ENCODE measurements around the gene CLDND1. TPM values are rescaled to one million over a fixed set of nuclear protein-coding genes. Genes with fewer than 3 reads are reported as not detected.
A peak's percentile ranks its signal among the peaks of the same experiment; 100 is the strongest.

The CLDND1 gene
- total RNA-seq, 2 experiments from 2014 or later, result 153 to 171 TPM

GRCh38 chr3:98551236-98551635 is 28.5 kb upstream of the CLDND1 start:
- no peak overlapping the region for H3K27ac Mint-ChIP-seq
- ATAC-seq, result no peak
- no peaks in the 10 kb centered on the region for H3K27me3 Mint-ChIP-seq
- CTCF ChIA-PET, result interaction anchor here (1.1 to 1.7 kb wide), 2 partner anchors 9 to 11 kb away, joined by 4 to 8 read pairs; no protein-coding TSS in a partner anchor
- peaks cover 9% of the 10 kb centered on the region for H3K36me3 Mint-ChIP-seq (ENCODE audit: low read depth)
- intact Hi-C loops (cut with DNase I, micrococcal nuclease), result no loop called here
- no peak for DNase-seq
- no peaks in the 10 kb centered on the region for H3K9me3 Mint-ChIP-seq (ENCODE audit: low read depth)
- peaks cover 60% of the 10 kb centered on the region for H3K4me1 Mint-ChIP-seq
- no peak overlapping the region for H3K4me3 Mint-ChIP-seq
- POLR2A ChIA-PET, result interaction anchor here (0.6 kb wide), 1 partner anchor 11 kb away, joined by 5 read pairs; no protein-coding TSS in a partner anchor

GRCh38 chr3:98550833-98551232 is 28.1 kb upstream of the CLDND1 start:
- no peak for DNase-seq
- no peak for ATAC-seq
- POLR2A ChIA-PET, result interaction anchor here (0.6 kb wide), 1 partner anchor 11 kb away, joined by 5 read pairs; no protein-coding TSS in a partner anchor
- H3K27ac Mint-ChIP-seq, result no peak overlapping the region
- H3K36me3 Mint-ChIP-seq (ENCODE audit: low read depth), result peaks cover 10% of the 10 kb centered on the region
- H3K27me3 Mint-ChIP-seq, result no peaks in the 10 kb centered on the region
- intact Hi-C loops (cut with DNase I, micrococcal nuclease), result no loop called here
- H3K4me3 Mint-ChIP-seq, result no peak overlapping the region
- H3K4me1 Mint-ChIP-seq, result peaks cover 59% of the 10 kb centered on the region
- no peaks in the 10 kb centered on the region for H3K9me3 Mint-ChIP-seq (ENCODE audit: low read depth)
- CTCF ChIA-PET, result interaction anchor here (0.8 to 1.7 kb wide), 3 partner anchors 8 to 14 kb away, joined by 3 to 8 read pairs (median 4); no protein-coding TSS in a partner anchor

- POLR2A ChIA-PET, result no interaction called here
- no peak for DNase-seq
- intact Hi-C loops (cut with DNase I, micrococcal nuclease), result no loop called here
- H3K9me3 Mint-ChIP-seq (ENCODE audit: low read depth), result no peaks in the 10 kb centered on the region
- ATAC-seq, result no peak
- H3K36me3 Mint-ChIP-seq (ENCODE audit: low read depth), result peaks cover 3% of the 10 kb centered on the region
- no peak overlapping the region for H3K4me3 Mint-ChIP-seq
- CTCF ChIA-PET, result interaction anchor here (1.3 kb wide), 1 partner anchor 13 kb away, joined by 3 read pairs; no protein-coding TSS in a partner anchor
- peaks cover 43% of the 10 kb centered on the region for H3K4me1 Mint-ChIP-seq
- no peak overlapping the region for H3K27ac Mint-ChIP-seq
- H3K27me3 Mint-ChIP-seq, result no peaks in the 10 kb centered on the region
These were observed 25.8 kb upstream of the CLDND1 start for GRCh38 chr3:98548544-98548943.

- ATAC-seq (peak; percentile 94), DNase-seq (no peak)
- H3K9me3 Mint-ChIP-seq (ENCODE audit: low read depth), result no peaks in the 10 kb centered on the region
- ChIA-PET CTCF (interaction anchor here (0.7 to 2.6 kb wide), 6 partner anchors 9 to 23 kb away, joined by 3 to 12 read pairs (median 4); partner anchors contain the start of gene CLDND1), POLR2A (interaction anchor here (0.8 kb wide), 1 partner anchor 10 kb away, joined by 7 read pairs; no protein-coding TSS in a partner anchor)
- H3K36me3 Mint-ChIP-seq (ENCODE audit: low read depth), result peaks cover 5% of the 10 kb centered on the region
- H3K4me1 Mint-ChIP-seq, result peaks cover 41% of the 10 kb centered on the region
- peak overlapping the region; percentile 41 for H3K4me3 Mint-ChIP-seq
- H3K27ac Mint-ChIP-seq, result peak overlapping the region; percentile 87
- no peaks in the 10 kb centered on the region for H3K27me3 Mint-ChIP-seq
- intact Hi-C loops (cut with DNase I, micrococcal nuclease), result loop anchor here (1.0 kb wide), 2 partner anchors 8 to 10 kb away; no protein-coding TSS in a partner anchor
These were observed 23.2 kb upstream of the CLDND1 start for GRCh38 chr3:98545940-98546339.

GRCh38 chr3:98542623-98543022 is 19.9 kb upstream of the CLDND1 start:
- CTCF ChIA-PET, result interaction anchor here (1.4 kb wide), 1 partner anchor 9 kb away, joined by 4 read pairs; no protein-coding TSS in a partner anchor
- no peak for DNase-seq
- H3K4me1 Mint-ChIP-seq, result peaks cover 49% of the 10 kb centered on the region

GRCh38 chr3:98541695-98542094 is 19.0 kb upstream of the CLDND1 start:
- Mint-ChIP-seq H3K4me1 (peaks cover 55% of the 10 kb centered on the region), H3K4me3 (no peak overlapping the region), H3K9me3 (ENCODE audit: low read depth) (no peaks in the 10 kb centered on the region), H3K27ac (no peak overlapping the region), H3K36me3 (ENCODE audit: low read depth) (peaks cover 3% of the 10 kb centered on the region), H3K27me3 (no peaks in the 10 kb centered on the region)
- ChIA-PET CTCF (no interaction called here), POLR2A (no interaction called here)
- DNase-seq (no peak), ATAC-seq (no peak)
- intact Hi-C loops (cut with DNase I, micrococcal nuclease), result no loop called here

More at GRCh38 chr3:98542623-98543022, 19.9 kb upstream of the CLDND1 start:
- POLR2A ChIA-PET, result no interaction called here
- no peaks in the 10 kb centered on the region for H3K9me3 Mint-ChIP-seq (ENCODE audit: low read depth)
- H3K27me3 Mint-ChIP-seq, result no peaks in the 10 kb centered on the region
- H3K4me3 Mint-ChIP-seq, result no peak overlapping the region
- intact Hi-C loops (cut with DNase I, micrococcal nuclease), result no loop called here
- no peak for ATAC-seq
- H3K27ac Mint-ChIP-seq, result no peak overlapping the region
- H3K36me3 Mint-ChIP-seq (ENCODE audit: low read depth), result peaks cover 3% of the 10 kb centered on the region

GRCh38 chr3:98540346-98540745 is 17.6 kb upstream of the CLDND1 start:
- no peak for DNase-seq
- CTCF ChIA-PET, result interaction anchor here (1.4 to 1.9 kb wide), 2 partner anchors 10 to 16 kb away, joined by 4 to 8 read pairs; no protein-coding TSS in a partner anchor
- peak; percentile 47 for ATAC-seq
- Mint-ChIP-seq H3K27me3 (no peaks in the 10 kb centered on the region), H3K4me3 (no peak overlapping the region), H3K9me3 (ENCODE audit: low read depth) (no peaks in the 10 kb centered on the region), H3K4me1 (peaks cover 53% of the 10 kb centered on the region), H3K36me3 (ENCODE audit: low read depth) (peaks cover 2% of the 10 kb centered on the region), H3K27ac (peak overlapping the region; percentile 5)
- POLR2A ChIA-PET, result no interaction called here
- intact Hi-C loops (cut with DNase I, micrococcal nuclease), result loop anchor here (1.0 kb wide), 1 partner anchor 16 kb away; no protein-coding TSS in a partner anchor

- POLR2A ChIA-PET, result interaction anchor here (0.6 to 1.7 kb wide), 9 partner anchors 9 to 721 kb away, joined by 3 to 45 read pairs (median 4); partner anchors contain the start of genes CLDND1 and CPOX
- H3K4me3 Mint-ChIP-seq, result peak overlapping the region; percentile 54
- H3K9me3 Mint-ChIP-seq (ENCODE audit: low read depth), result no peaks in the 10 kb centered on the region
- intact Hi-C loops (cut with DNase I, micrococcal nuclease), result loop anchor here (1.0 kb wide), 3 partner anchors 13 to 29 kb away; no protein-coding TSS in a partner anchor
- H3K27me3 Mint-ChIP-seq, result no peaks in the 10 kb centered on the region
- no peak for DNase-seq
- peaks cover 47% of the 10 kb centered on the region for H3K4me1 Mint-ChIP-seq
- peak; percentile 87 for ATAC-seq
- CTCF ChIA-PET, result interaction anchor here (0.8 to 4.6 kb wide), 10 partner anchors 9 to 36 kb away, joined by 3 to 25 read pairs (median 7); partner anchors contain the start of gene CLDND1
- peak overlapping the region; percentile 69 for H3K27ac Mint-ChIP-seq
- H3K36me3 Mint-ChIP-seq (ENCODE audit: low read depth), result peaks cover 7% of the 10 kb centered on the region
These were observed 13.8 kb upstream of the CLDND1 start for GRCh38 chr3:98536456-98537017.

- POLR2A ChIA-PET, result no interaction called here
- peaks cover 15% of the 10 kb centered on the region for H3K36me3 Mint-ChIP-seq (ENCODE audit: low read depth)
- H3K4me1 Mint-ChIP-seq, result peaks cover 44% of the 10 kb centered on the region
- no peaks in the 10 kb centered on the region for H3K9me3 Mint-ChIP-seq (ENCODE audit: low read depth)
- H3K4me3 Mint-ChIP-seq, result peak overlapping the region; percentile 44
- H3K27me3 Mint-ChIP-seq, result no peaks in the 10 kb centered on the region
- H3K27ac Mint-ChIP-seq, result no peak overlapping the region
- CTCF ChIA-PET, result interaction anchor here (1.3 to 4.6 kb wide), 3 partner anchors 24 to 56 kb away, joined by 3 to 25 read pairs (median 8); no protein-coding TSS in a partner anchor
- ATAC-seq (no peak), DNase-seq (no peak)
- intact Hi-C loops (cut with DNase I, micrococcal nuclease), result no loop called here
These were observed 12.0 kb upstream of the CLDND1 start for GRCh38 chr3:98534734-98535133.

- ChIA-PET POLR2A (no interaction called here), CTCF (interaction anchor here (2.9 to 4.6 kb wide), 2 partner anchors 24 to 32 kb away, joined by 8 to 25 read pairs; no protein-coding TSS in a partner anchor)
- intact Hi-C loops (cut with DNase I, micrococcal nuclease), result no loop called here
- ATAC-seq (no peak), DNase-seq (no peak)
- no peaks in the 10 kb centered on the region for H3K27me3 Mint-ChIP-seq
- peaks cover 43% of the 10 kb centered on the region for H3K4me1 Mint-ChIP-seq
- H3K36me3 Mint-ChIP-seq (ENCODE audit: low read depth), result peaks cover 15% of the 10 kb centered on the region
- H3K4me3 Mint-ChIP-seq, result peak overlapping the region; percentile 26
- no peak overlapping the region for H3K27ac Mint-ChIP-seq
- no peaks in the 10 kb centered on the region for H3K9me3 Mint-ChIP-seq (ENCODE audit: low read depth)
These were observed 11.5 kb upstream of the CLDND1 start for GRCh38 chr3:98534168-98534567.

- DNase-seq (no peak), ATAC-seq (no peak)
- Mint-ChIP-seq H3K27me3 (peaks cover 3% of the 10 kb centered on the region), H3K4me1 (peaks cover 39% of the 10 kb centered on the region), H3K27ac (no peak overlapping the region), H3K9me3 (ENCODE audit: low read depth) (no peaks in the 10 kb centered on the region), H3K4me3 (peak overlapping the region; percentile 26), H3K36me3 (ENCODE audit: low read depth) (peaks cover 17% of the 10 kb centered on the region)
- POLR2A ChIA-PET, result interaction anchor here (1.6 kb wide), 1 partner anchor 10 kb away, joined by 8 read pairs; the partner anchor contains the start of gene CLDND1
- CTCF ChIA-PET, result interaction anchor here (1.0 to 2.9 kb wide), 5 partner anchors 10 to 63 kb away, joined by 3 to 10 read pairs (median 5); partner anchors contain the start of gene CLDND1
- intact Hi-C loops (cut with DNase I, micrococcal nuclease), result no loop called here
These were observed 10.2 kb upstream of the CLDND1 start for GRCh38 chr3:98532709-98533571.

Data from activated CD4-positive, alpha-beta T cell treated with anti-CD3 and anti-CD28 coated beads for 36 hours (primary cell).